Measurements from ENCODE around the gene RERE. TPM values are rescaled to one million over a fixed set of nuclear protein-coding genes. Genes with fewer than 3 reads are reported as not detected.

Gene RERE
- total RNA-seq, 1 experiment from 2014 or later = 217 TPM

DNA sequence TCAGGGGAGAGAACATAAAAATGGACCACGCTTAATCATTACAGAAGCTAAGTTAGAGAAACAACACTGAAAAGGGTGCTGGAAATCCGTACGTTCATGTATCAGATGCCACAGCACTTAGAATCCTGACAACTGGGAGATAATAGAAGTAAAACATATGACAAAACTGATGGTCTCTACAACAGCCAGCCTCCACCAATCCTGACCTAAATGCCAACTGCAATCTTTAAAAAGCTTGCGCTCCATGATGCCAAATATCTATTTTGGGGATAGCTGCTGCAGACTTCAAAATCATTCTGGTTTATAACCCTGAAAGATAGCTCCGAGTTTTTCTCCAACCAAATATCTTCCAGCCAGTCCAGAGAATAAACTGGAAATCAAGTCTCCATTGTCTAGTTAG lies 178.3 kb downstream of the RERE start:
- no peak for ATAC-seq

DNA sequence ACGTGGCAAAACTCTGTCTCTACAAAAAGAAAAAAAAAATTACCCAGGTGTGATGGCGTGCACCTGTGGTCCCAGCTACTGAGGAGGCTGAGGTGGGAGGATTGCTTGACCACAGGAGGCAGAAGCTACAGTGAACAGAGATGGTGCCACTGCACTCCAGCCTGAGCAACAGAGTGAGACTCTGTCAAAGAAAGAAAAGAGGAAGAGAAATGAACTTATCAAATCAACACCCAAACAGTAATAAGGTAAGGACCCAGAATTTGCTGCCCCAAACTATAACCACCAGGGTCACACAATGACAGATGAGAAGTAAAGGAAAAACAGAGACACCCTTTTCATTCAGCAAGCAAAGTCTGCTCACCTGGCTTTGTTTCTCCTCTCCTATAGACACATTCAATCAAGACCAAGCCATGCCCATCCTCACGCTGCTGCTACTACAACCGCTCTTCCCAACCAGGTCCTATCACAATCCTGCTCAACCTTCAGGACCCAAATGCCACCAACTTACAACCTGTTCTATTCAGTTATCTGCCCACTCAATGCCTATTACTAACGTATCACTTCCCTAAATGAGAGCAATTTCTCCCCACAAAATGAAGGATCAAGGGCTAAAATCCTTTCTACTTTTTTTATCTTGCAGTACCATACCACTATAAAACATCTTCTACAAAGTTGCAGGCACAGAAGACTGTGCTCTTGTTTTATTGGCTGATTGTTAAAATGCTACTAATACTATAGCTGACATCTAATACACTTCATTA lies 183.5 kb downstream of the RERE start:
- intact Hi-C loops (cut with micrococcal nuclease; ENCODE audit: unreplicated experiment) = no loop called here
- Histone ChIP-seq H3K27me3 (ENCODE audit: control insufficient read depth, insufficient read depth, low read length) (no peaks in the 10 kb centered on the region), H3K4me1 (ENCODE audit: control insufficient read depth, insufficient read depth, low read length) (peaks cover 8% of the 10 kb centered on the region; the same call in 1 of the 2 replicates), H3K4me3 (ENCODE audit: low read depth in 2 of 2, low read length in 2 of 2) (no peak overlapping the region), H3K36me3 (ENCODE audit: control insufficient read depth, insufficient read depth, low read length) (no peaks in the 10 kb centered on the region), H3K27ac (ENCODE audit: low read length) (no peak overlapping the region), H3K9me3 (ENCODE audit: control insufficient read depth, insufficient read depth, low read depth, low read length) (no peaks in the 10 kb centered on the region)
- in situ Hi-C loops (cut with HindIII; ENCODE audit: low pct_unique_long_range_greater_than_20kb, low sequenced_read_pairs) = no loop called here
- no TSS peak for BruUV-seq (replicated peaks)
- POLR2A ChIA-PET = no interaction called here
- CTCF ChIA-PET = no interaction called here
- TF ChIP-seq SIN3A (IDR thresholded peaks at IDR 0.05; ENCODE audit: borderline replicate concordance, insufficient read depth, low read depth, low read length) (no peak), TCF7L2 (IDR thresholded peaks at IDR 0.05; ENCODE audit: low read depth, low read length) (no peak), POLR2AphosphoS5 (IDR thresholded peaks at IDR 0.05; ENCODE audit: low read depth, low read length) (no peak), CTCF (IDR thresholded peaks at IDR 0.05) (no peak)
- TF ChIP-seq, protein P1, sequence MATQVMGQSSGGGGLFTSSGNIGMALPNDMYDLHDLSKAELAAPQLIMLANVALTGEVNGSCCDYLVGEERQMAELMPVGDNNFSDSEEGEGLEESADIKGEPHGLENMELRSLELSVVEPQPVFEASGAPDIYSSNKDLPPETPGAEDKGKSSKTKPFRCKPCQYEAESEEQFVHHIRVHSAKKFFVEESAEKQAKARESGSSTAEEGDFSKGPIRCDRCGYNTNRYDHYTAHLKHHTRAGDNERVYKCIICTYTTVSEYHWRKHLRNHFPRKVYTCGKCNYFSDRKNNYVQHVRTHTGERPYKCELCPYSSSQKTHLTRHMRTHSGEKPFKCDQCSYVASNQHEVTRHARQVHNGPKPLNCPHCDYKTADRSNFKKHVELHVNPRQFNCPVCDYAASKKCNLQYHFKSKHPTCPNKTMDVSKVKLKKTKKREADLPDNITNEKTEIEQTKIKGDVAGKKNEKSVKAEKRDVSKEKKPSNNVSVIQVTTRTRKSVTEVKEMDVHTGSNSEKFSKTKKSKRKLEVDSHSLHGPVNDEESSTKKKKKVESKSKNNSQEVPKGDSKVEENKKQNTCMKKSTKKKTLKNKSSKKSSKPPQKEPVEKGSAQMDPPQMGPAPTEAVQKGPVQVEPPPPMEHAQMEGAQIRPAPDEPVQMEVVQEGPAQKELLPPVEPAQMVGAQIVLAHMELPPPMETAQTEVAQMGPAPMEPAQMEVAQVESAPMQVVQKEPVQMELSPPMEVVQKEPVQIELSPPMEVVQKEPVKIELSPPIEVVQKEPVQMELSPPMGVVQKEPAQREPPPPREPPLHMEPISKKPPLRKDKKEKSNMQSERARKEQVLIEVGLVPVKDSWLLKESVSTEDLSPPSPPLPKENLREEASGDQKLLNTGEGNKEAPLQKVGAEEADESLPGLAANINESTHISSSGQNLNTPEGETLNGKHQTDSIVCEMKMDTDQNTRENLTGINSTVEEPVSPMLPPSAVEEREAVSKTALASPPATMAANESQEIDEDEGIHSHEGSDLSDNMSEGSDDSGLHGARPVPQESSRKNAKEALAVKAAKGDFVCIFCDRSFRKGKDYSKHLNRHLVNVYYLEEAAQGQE (IDR thresholded peaks at IDR 0.05; ENCODE audit: insufficient read depth in 1 of 2, low read depth in 2 of 2, low read length in 1 of 2) = no peak
- DNase-seq (ENCODE audit: low read depth, low spot score) = no peak
- ATAC-seq = no peak

More for the DNA sequence above, 178.3 kb downstream of the RERE start:
- POLR2A ChIA-PET = no interaction called here
- H3K27ac ChIP-seq (ENCODE audit: low read length) = no peak overlapping the region
- no peaks in the 10 kb centered on the region for H3K36me3 ChIP-seq (ENCODE audit: control insufficient read depth, insufficient read depth, low read length)
- TF ChIP-seq CTCF (IDR thresholded peaks at IDR 0.05) (no peak), SIN3A (IDR thresholded peaks at IDR 0.05; ENCODE audit: borderline replicate concordance, insufficient read depth, low read depth, low read length) (no peak), TCF7L2 (IDR thresholded peaks at IDR 0.05; ENCODE audit: low read depth, low read length) (no peak)
- TF ChIP-seq, protein P1 (IDR thresholded peaks at IDR 0.05; ENCODE audit: insufficient read depth in 1 of 2, low read depth in 2 of 2, low read length in 1 of 2) = no peak
- no peaks in the 10 kb centered on the region for H3K27me3 ChIP-seq (ENCODE audit: control insufficient read depth, insufficient read depth, low read length)
- no peak for DNase-seq (ENCODE audit: low read depth, low spot score)
- peaks cover 5% of the 10 kb centered on the region for H3K4me1 ChIP-seq (ENCODE audit: control insufficient read depth, insufficient read depth, low read length)
- intact Hi-C loops (cut with micrococcal nuclease; ENCODE audit: unreplicated experiment) (no loop called here), in situ Hi-C loops (cut with HindIII; ENCODE audit: low pct_unique_long_range_greater_than_20kb, low sequenced_read_pairs) (no loop called here)
- H3K4me3 ChIP-seq (ENCODE audit: low read depth in 2 of 2, low read length in 2 of 2) = no peak overlapping the region
- CTCF ChIA-PET = interaction anchor here (0.6 kb wide), 1 partner anchor 98 kb away, joined by 4 read pairs; no protein-coding TSS in a partner anchor
- no peaks in the 10 kb centered on the region for H3K9me3 ChIP-seq (ENCODE audit: control insufficient read depth, insufficient read depth, low read depth, low read length)
- BruUV-seq (replicated peaks) = no TSS peak

All from Panc1 (cell line).